ENCODE measurements around the gene IL1B.

The IL1B gene

DNA sequence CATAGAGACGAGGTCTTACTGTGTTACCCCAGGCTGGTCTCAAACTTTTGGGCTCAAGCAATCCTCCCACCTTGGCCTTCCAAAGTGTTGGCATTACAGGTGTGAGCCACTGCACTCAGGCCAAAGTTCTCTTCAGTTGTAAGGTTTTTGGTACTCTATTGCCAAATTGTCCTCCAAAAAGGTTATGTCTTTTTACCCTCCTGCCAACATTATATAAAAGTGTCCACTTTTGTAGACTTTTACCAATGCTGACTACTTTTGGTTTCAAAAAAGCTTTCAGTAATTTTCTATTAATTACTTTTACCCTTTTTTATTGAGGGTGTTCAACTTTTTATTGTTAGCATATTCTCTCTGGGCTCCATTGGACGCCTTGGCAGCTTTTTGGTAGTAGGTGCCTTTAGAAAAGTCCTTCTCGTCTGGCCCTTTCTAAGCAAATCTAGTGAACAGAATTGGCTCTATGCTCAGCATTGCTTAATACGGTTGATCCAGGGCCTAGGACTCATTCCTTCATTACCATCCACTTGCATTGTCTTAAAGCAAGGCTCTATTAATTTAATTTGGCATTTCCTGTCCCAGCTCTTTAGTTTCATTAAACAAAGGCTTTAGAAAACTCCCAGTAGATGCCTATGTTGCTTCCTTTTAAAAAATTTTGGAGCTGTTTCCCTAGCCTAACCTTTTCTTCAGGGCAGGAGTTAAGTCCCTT lies 35.5 kb downstream of the IL1B start:
- no peaks in the 10 kb centered on the region for H3K9me3 Mint-ChIP-seq
- H3K27me3 Mint-ChIP-seq, result no peaks in the 10 kb centered on the region
- intact Hi-C loops (cut with micrococcal nuclease), result no loop called here
- H3K4me3 Mint-ChIP-seq, result no peak overlapping the region
- H3K36me3 Mint-ChIP-seq (ENCODE audit: low read depth), result no peaks in the 10 kb centered on the region
- H3K4me1 Mint-ChIP-seq (ENCODE audit: low read depth), result peaks cover 28% of the 10 kb centered on the region
- H3K27ac Mint-ChIP-seq, result peak overlapping the region; percentile 6

DNA sequence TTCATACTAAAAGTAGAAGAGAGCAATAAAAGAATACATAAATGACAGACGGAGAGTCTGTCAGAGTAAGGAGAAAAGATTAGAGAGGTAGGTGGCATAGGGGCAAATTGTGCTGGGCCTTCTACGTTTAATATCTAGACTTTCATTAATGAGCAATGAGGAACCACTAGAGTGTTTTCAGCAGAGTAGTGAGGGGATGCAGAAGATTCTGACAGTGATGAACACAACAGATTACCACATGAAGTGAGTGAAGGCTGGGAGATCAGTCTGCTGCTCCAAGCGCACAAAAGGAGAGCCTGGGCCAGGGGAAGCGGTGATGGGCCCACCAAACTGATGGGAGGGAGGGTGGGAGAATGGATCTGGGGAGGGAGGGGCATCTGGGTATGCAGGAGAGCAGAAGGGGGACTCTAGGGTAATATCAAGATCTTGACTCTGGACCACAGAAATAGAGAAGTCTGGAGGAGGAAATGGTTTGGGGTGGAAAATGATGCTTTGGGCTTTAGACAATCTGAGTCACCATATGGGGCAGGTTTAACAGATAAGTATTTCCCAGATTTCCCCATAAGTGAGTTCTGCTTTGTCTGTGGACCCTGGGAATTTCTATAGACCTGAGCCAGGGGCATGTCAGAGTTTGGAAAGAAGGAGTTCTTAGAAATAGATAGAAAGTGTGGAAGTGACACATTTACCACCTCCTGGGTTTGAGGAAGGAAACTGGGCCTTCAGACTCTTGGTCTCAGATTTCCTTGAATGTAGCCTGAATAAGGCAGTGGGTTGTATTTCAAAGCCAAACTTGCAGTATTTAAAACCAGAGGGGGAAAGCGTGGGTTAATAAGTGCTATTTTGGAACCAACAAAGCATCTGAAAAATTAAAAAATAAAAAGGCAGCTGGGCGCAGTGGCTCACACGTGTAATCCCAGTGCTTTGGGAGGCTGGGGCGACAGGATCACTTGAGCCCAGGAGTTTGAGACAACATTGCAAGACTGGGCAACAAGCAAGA lies 37.3 kb downstream of the IL1B start:
- Mint-ChIP-seq H3K27ac (peak overlapping the region; percentile 64), H3K4me3 (no peak overlapping the region), H3K27me3 (no peaks in the 10 kb centered on the region), H3K4me1 (ENCODE audit: low read depth) (peaks cover 42% of the 10 kb centered on the region), H3K9me3 (no peaks in the 10 kb centered on the region), H3K36me3 (ENCODE audit: low read depth) (no peaks in the 10 kb centered on the region)
- intact Hi-C loops (cut with micrococcal nuclease), result no loop called here

DNA sequence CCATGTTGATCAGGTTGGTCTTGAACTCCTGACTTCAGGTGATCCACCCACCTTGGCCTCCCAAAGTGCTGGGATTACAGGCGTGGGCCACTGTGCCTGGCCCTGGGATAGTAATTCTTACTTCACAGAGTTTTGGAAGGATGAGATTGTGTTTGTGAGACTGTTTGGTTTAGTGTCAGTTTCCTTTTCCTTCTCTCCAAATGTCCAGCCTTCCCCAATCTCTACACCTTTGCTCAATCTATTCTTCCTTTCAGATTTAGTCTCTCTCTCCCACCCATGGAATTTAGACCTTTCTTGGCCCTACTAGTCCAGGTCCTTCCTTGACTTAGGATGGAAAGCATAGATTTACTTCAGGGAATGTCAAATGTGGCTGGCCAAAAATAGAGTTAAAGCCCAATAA lies 40.1 kb downstream of the IL1B start:
- Mint-ChIP-seq H3K27ac (no peak overlapping the region), H3K4me1 (ENCODE audit: low read depth) (peaks cover 58% of the 10 kb centered on the region), H3K27me3 (no peaks in the 10 kb centered on the region), H3K4me3 (no peak overlapping the region), H3K36me3 (ENCODE audit: low read depth) (peaks cover 6% of the 10 kb centered on the region), H3K9me3 (peaks cover 14% of the 10 kb centered on the region)
- intact Hi-C loops (cut with micrococcal nuclease), result no loop called here

DNA sequence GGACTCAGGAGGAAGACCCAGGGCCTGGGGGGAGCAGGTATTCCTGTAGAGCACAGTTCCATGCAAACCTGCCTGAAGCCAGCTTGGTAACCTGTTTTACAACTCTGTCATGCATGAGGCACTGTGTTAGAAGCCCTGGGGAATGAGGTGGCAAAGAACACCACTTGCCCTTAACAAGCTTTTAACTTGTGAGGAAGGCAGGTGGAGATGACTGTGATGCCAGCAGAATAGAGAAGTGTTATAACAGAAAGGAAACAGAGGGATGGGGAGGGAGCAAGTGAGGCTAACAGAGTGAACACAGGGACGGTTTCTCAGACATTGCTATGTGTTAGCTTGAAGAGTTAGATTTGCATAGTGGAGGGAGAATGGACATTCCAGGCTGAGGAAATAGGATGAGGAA lies 40.8 kb downstream of the IL1B start:
- H3K4me3 Mint-ChIP-seq, result no peak overlapping the region

DNA sequence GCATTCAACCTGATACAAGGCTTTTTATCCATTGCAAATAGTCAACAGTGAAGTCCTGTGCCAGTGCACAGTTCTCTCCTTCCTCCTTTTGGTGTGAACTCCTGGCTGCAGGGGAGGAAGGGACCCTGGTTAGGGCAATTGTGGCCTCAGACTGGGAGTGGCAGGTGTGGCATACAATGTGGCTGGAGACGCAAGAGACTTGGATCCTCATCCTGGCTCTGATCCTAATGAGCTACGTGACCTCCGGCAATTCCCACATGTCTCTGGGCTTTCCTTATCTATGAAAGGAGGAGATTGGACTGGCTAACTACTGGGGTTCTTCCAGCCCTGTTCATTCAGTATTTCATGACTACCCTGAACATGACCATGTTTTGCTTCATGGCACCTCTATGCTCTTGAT lies 41.7 kb downstream of the IL1B start:
- H3K27ac Mint-ChIP-seq, result peak overlapping the region; percentile 70
- H3K4me3 Mint-ChIP-seq, result no peak overlapping the region
- no peaks in the 10 kb centered on the region for H3K27me3 Mint-ChIP-seq
- intact Hi-C loops (cut with micrococcal nuclease), result loop anchor here (2.0 kb wide), 1 partner anchor 46 kb away; no protein-coding TSS in a partner anchor
- peaks cover 64% of the 10 kb centered on the region for H3K4me1 Mint-ChIP-seq (ENCODE audit: low read depth)
- peaks cover 6% of the 10 kb centered on the region for H3K36me3 Mint-ChIP-seq (ENCODE audit: low read depth)
- peaks cover 14% of the 10 kb centered on the region for H3K9me3 Mint-ChIP-seq

More for the DNA sequence above, 40.8 kb downstream of the IL1B start:
- Mint-ChIP-seq H3K4me1 (ENCODE audit: low read depth) (peaks cover 61% of the 10 kb centered on the region), H3K27ac (no peak overlapping the region), H3K27me3 (no peaks in the 10 kb centered on the region), H3K36me3 (ENCODE audit: low read depth) (peaks cover 6% of the 10 kb centered on the region), H3K9me3 (peaks cover 14% of the 10 kb centered on the region)
- intact Hi-C loops (cut with micrococcal nuclease), result loop anchor here (2.0 kb wide), 1 partner anchor 45 kb away; no protein-coding TSS in a partner anchor

DNA sequence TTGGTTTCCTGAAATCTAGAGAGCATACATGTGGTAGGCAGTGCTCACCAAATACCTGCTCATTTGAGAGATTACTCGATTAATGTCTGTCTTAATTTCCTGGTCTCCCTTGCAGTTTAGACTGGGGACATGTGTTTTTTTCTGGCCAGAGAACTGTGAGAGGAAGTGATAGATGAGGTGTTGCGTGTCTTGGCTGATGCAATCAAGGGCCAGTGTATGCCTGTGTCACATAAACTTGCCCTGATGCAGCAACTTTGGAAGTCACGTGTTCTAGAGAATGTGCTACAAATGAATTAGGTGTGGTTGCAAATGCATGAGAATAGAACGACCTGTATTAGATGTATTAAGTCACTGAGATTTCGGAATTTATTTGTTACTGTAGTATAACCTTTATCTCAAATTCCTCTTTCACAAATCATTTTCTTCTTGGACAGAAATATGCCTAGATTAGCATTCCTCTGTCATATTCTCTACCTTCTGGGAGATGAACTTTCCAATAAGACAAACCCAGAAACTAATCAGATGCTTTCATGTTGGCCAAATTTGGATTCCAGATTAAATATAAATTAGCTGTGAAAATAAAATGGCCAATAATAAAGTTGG lies 42.3 kb downstream of the IL1B start:
- Mint-ChIP-seq H3K4me3 (no peak overlapping the region), H3K4me1 (ENCODE audit: low read depth) (peaks cover 60% of the 10 kb centered on the region), H3K9me3 (peaks cover 14% of the 10 kb centered on the region), H3K27me3 (no peaks in the 10 kb centered on the region), H3K36me3 (ENCODE audit: low read depth) (peaks cover 6% of the 10 kb centered on the region), H3K27ac (peak overlapping the region; percentile 70)
- intact Hi-C loops (cut with micrococcal nuclease), result loop anchor here (2.0 kb wide), 1 partner anchor 47 kb away; no protein-coding TSS in a partner anchor

DNA sequence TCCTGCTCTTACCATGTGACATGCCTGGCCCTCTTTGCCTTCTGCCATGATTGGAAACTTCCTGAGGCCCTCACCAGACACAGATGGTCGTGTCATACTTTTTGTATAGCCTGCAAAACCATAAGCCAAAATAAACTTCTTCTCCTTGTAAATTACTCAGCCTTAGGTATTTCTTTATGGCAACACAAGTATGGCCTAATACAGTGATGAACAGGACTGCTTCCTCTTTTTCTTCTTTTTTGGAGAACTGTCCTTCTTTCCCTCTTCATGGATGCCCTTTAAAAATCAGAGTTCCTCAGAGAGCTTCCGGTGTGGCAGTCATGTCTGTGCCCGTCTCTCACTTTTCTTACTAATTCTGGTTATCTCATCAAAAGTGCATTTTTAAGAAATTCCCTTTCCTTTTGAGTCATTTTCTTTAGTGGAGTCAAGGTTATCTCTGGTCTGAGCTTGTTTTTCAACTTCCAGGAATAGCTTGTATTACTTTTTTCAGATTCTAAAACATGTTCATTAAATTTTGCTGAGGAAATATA lies 43.1 kb downstream of the IL1B start:
- H3K27me3 Mint-ChIP-seq, result no peaks in the 10 kb centered on the region
- peaks cover 14% of the 10 kb centered on the region for H3K9me3 Mint-ChIP-seq
- peak overlapping the region; percentile 70 for H3K27ac Mint-ChIP-seq
- peaks cover 62% of the 10 kb centered on the region for H3K4me1 Mint-ChIP-seq (ENCODE audit: low read depth)
- peaks cover 6% of the 10 kb centered on the region for H3K36me3 Mint-ChIP-seq (ENCODE audit: low read depth)
- intact Hi-C loops (cut with micrococcal nuclease), result no loop called here
- H3K4me3 Mint-ChIP-seq, result no peak overlapping the region

DNA sequence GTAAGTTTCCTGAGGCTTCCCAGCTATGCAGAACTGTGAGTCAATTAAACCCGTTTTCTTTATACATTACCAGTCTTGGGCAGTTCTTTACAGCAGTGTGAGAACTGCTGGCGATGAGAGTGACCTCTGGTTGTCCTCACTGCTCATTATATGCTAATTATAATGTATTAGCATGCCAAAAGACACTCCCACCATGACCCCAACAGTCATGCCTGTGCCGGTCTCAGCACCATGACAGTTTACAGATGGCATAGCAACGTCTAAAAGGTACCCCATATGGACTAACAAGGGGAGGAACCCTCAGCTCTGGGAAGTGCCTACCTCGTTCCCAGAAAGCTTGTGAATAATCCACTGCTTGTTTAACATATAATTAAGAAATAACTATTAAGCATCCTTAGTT lies 44.2 kb downstream of the IL1B start:
- intact Hi-C loops (cut with micrococcal nuclease), result no loop called here
- peaks cover 14% of the 10 kb centered on the region for H3K9me3 Mint-ChIP-seq
- no peaks in the 10 kb centered on the region for H3K27me3 Mint-ChIP-seq
- H3K4me3 Mint-ChIP-seq, result no peak overlapping the region
- peaks cover 61% of the 10 kb centered on the region for H3K4me1 Mint-ChIP-seq (ENCODE audit: low read depth)
- H3K36me3 Mint-ChIP-seq (ENCODE audit: low read depth), result peaks cover 6% of the 10 kb centered on the region
- no peak overlapping the region for H3K27ac Mint-ChIP-seq

DNA sequence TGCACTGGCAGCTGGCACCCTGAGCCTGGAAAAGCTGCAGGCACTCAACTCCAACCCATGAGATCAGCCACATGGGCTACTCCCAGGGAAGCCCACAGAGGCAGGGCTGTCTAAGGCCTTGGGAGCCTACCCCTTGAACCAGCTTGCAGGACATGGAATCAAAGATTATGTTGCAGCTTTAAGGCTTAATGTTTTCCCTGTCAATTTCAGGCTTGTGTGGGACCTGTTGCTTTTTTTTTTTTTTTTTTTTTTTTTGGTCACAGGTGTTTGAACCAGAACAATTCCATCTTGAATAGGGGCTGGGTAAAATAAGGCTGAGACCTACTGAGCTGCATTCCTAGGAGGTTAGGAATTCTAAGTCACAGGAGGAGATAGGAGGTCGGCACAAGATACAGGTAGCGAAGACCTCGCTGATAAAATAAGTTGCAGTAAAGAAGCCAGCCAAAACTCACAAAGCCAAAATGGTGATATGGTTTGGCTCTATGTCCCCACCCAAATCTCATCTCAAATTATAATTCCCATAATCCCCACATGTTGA lies 44.8 kb downstream of the IL1B start:
- Mint-ChIP-seq H3K9me3 (peaks cover 14% of the 10 kb centered on the region), H3K27ac (no peak overlapping the region), H3K4me1 (ENCODE audit: low read depth) (peaks cover 59% of the 10 kb centered on the region), H3K4me3 (no peak overlapping the region), H3K27me3 (no peaks in the 10 kb centered on the region), H3K36me3 (ENCODE audit: low read depth) (peaks cover 6% of the 10 kb centered on the region)
- intact Hi-C loops (cut with micrococcal nuclease), result no loop called here

DNA sequence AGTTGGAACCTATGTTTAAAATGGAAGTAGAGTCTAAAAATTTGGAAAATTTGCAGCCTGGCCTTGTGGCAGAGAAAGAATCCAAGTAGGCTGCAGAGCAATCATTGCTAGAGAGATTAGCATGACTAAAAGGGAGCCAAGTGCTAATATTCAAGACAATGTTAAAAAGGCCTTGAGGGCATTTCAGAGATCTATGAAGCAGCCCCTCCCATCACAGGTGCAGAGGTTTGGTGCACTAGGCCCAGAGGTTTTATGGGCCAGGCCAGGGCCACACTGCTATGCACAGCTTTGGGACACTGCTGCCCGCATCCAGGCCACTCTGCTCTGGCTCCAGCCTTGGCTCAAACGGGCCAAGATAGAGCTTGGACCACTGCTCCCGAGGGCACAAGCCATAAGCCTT lies 45.6 kb downstream of the IL1B start:
- H3K27ac Mint-ChIP-seq, result no peak overlapping the region
- intact Hi-C loops (cut with micrococcal nuclease), result no loop called here
- H3K9me3 Mint-ChIP-seq, result peaks cover 14% of the 10 kb centered on the region
- H3K4me3 Mint-ChIP-seq, result no peak overlapping the region
- peaks cover 6% of the 10 kb centered on the region for H3K36me3 Mint-ChIP-seq (ENCODE audit: low read depth)
- no peaks in the 10 kb centered on the region for H3K27me3 Mint-ChIP-seq
- H3K4me1 Mint-ChIP-seq (ENCODE audit: low read depth), result peaks cover 58% of the 10 kb centered on the region

DNA sequence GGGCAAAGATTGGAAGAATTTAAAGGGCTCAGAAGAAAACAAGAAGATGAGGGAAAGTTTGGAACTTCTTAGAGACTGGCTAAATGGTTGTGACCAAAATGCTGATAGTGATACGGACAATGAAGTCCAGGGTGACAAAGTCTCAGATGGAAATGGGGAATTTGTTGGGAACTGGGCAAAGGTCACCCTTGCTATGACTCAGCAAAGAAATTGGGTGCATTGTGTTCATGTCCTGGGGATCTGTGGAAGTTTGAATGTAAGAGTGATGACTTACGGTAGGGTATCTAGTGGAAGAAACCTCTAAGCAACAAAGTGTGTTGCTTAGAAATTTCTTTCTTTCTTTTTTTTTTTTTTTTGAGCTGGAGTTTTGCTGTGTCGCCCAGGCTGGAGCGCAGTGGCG lies 46.3 kb downstream of the IL1B start:
- Mint-ChIP-seq H3K9me3 (peaks cover 14% of the 10 kb centered on the region), H3K27ac (no peak overlapping the region), H3K4me3 (no peak overlapping the region), H3K27me3 (no peaks in the 10 kb centered on the region), H3K36me3 (ENCODE audit: low read depth) (peaks cover 6% of the 10 kb centered on the region), H3K4me1 (ENCODE audit: low read depth) (peaks cover 54% of the 10 kb centered on the region)
- intact Hi-C loops (cut with micrococcal nuclease), result no loop called here

DNA sequence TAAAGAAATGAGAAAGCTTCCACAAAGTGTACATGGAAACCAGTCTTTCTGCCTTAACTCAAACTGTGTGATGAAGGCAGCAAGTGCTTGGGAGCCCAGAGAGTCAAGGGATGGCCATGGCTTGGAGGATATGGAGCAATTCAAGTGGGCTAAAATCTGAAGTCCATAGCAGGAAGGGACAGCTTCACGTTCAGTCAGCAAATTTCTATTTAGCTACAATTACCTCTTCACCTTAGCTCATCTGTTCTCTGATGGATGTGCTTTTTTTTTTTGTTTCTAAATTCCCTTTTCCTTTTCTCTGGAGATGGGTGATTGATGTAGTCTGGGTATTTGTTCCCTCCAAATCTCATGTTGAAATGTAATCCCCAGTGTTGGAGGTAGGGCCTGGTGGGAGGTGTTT lies 47.4 kb downstream of the IL1B start:
- no peak overlapping the region for H3K4me3 Mint-ChIP-seq
- intact Hi-C loops (cut with micrococcal nuclease), result no loop called here
- no peaks in the 10 kb centered on the region for H3K27me3 Mint-ChIP-seq
- H3K27ac Mint-ChIP-seq, result no peak overlapping the region
- peaks cover 58% of the 10 kb centered on the region for H3K4me1 Mint-ChIP-seq (ENCODE audit: low read depth)
- peaks cover 14% of the 10 kb centered on the region for H3K9me3 Mint-ChIP-seq
- H3K36me3 Mint-ChIP-seq (ENCODE audit: low read depth), result peaks cover 6% of the 10 kb centered on the region

DNA sequence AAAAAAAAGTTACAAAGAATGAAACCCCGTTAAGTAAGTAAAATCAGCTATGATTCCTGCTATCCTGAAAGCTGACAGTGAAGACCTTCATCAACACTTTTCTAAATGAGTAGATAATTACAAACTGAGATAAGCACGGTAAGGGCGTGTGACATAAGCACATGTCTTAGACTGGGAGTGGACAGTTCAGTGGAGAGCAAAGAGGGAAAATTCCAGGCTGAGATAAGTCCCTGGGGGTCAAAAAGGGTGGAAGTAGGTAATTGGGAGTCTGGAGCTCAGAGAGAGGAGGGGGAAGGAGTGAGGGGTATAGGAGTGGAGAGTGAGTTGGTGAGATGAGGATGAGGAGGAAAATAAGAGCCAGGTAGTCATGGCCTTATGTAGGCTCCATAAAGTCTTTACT lies 47.9 kb downstream of the IL1B start:
- Mint-ChIP-seq H3K27ac (peak overlapping the region; percentile 53), H3K4me1 (ENCODE audit: low read depth) (peaks cover 58% of the 10 kb centered on the region), H3K9me3 (peaks cover 11% of the 10 kb centered on the region), H3K27me3 (no peaks in the 10 kb centered on the region), H3K36me3 (ENCODE audit: low read depth) (peaks cover 6% of the 10 kb centered on the region), H3K4me3 (no peak overlapping the region)
- intact Hi-C loops (cut with micrococcal nuclease), result no loop called here

Data from dendritic cell treated with granulocyte-macrophage colony-stimulating factor and Interleukin-4, amounts not matched to agents 40 ng/mL and 50 ng/mL, for 4 days (primary cell).